Measurements from ENCODE around the gene BAG1. TPM values are rescaled to one million over a fixed set of nuclear protein-coding genes. Genes with fewer than 3 reads are reported as not detected.

BAG1 gene
- total and polyA plus RNA-seq, 2 of the 13 experiments (the other 11 are each of a cell fraction or from before 2014, with no cell fraction given): 23.1 to 59.5 TPM

DNA sequence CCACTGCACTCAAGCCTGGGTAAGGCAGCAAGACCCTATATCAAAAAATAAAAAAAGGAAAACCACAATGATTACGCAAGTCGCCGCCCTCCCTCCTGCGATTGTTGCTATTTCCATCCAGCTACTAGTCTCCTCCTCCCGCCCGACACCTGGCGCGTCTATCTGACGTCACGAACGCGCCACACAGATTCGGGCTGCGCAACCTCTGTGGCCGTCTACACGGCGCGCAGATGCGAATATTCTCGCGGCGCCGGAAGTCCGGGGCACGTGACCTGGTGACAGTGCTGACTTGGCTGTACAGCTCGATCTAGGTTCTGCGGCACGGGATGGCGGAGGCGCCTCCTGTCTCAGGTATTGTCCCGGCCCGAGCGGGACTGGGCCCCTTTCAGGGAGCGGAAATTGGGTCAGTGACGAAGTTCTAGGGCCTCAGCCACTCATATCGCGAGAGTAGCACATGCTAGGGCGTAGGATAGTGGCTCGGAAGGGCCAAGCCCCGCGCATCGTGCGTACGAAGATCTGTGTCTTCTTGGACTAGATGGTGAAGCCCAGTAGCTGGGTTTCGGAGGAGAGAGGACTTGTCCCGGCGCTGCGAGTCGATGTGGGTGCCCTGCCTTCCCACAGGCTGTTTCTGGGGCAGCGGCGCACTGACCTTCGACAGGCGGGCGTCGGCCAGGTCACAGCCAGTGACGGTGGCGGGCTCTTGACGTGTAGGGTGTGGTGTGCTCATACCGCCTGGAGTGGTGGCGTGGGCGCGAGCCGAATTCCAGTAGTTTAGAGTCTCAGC, 25.9 kb upstream of the BAG1 start, which contains the start of gene NFX1 (continued):
- TF ChIP-seq ZBTB49 (CRISPR knock-in tag; IDR thresholded peaks at IDR 0.05; ENCODE audit: borderline replicate concordance): no peak
- TF ChIP-seq, protein P1, sequence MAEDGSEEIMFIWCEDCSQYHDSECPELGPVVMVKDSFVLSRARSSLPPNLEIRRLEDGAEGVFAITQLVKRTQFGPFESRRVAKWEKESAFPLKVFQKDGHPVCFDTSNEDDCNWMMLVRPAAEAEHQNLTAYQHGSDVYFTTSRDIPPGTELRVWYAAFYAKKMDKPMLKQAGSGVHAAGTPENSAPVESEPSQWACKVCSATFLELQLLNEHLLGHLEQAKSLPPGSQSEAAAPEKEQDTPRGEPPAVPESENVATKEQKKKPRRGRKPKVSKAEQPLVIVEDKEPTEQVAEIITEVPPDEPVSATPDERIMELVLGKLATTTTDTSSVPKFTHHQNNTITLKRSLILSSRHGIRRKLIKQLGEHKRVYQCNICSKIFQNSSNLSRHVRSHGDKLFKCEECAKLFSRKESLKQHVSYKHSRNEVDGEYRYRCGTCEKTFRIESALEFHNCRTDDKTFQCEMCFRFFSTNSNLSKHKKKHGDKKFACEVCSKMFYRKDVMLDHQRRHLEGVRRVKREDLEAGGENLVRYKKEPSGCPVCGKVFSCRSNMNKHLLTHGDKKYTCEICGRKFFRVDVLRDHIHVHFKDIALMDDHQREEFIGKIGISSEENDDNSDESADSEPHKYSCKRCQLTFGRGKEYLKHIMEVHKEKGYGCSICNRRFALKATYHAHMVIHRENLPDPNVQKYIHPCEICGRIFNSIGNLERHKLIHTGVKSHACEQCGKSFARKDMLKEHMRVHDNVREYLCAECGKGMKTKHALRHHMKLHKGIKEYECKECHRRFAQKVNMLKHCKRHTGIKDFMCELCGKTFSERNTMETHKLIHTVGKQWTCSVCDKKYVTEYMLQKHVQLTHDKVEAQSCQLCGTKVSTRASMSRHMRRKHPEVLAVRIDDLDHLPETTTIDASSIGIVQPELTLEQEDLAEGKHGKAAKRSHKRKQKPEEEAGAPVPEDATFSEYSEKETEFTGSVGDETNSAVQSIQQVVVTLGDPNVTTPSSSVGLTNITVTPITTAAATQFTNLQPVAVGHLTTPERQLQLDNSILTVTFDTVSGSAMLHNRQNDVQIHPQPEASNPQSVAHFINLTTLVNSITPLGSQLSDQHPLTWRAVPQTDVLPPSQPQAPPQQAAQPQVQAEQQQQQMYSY (CRISPR knock-in tag; IDR thresholded peaks at IDR 0.05): 0 out of 2 replicates have a peak, but pooled peaks have one; percentile 36
- TF ChIP-seq NFIB (CRISPR knock-in tag; IDR thresholded peaks at IDR 0.05; ENCODE audit: borderline replicate concordance): no peak
- TF ChIP-seq ZKSCAN5 (CRISPR knock-in tag; IDR thresholded peaks at IDR 0.05): no peak
- TF ChIP-seq PITX1 (CRISPR knock-in tag; IDR thresholded peaks at IDR 0.05): peak; percentile 58
- TF ChIP-seq PCBP1 (IDR thresholded peaks at IDR 0.05; ENCODE audit: borderline replicate concordance, low read depth, low read length): no peak
- TF ChIP-seq SMAD1 (CRISPR knock-in tag; IDR thresholded peaks at IDR 0.05; ENCODE audit: borderline replicate concordance, low read depth): peak; percentile 82; the same call in 1 of the 2 replicates
- TF ChIP-seq ZNF547 (CRISPR knock-in tag; IDR thresholded peaks at IDR 0.05): peak; percentile 89
- no peak for TF ChIP-seq MTF1 (CRISPR knock-in tag; IDR thresholded peaks at IDR 0.05)
- no peak; the same call in none of the 2 replicates for TF ChIP-seq BRD4 (CRISPR knock-in tag; IDR thresholded peaks at IDR 0.05)
- peak; percentile 99 for TF ChIP-seq KDM5B (CRISPR knock-in tag; IDR thresholded peaks at IDR 0.05; ENCODE audit: borderline replicate concordance)
- TF ChIP-seq NFIC (IDR thresholded peaks at IDR 0.05; ENCODE audit: low read length): no peak
- TF ChIP-seq RXRA (CRISPR knock-in tag; IDR thresholded peaks at IDR 0.05): peak; percentile 88
- TF ChIP-seq, protein P2, sequence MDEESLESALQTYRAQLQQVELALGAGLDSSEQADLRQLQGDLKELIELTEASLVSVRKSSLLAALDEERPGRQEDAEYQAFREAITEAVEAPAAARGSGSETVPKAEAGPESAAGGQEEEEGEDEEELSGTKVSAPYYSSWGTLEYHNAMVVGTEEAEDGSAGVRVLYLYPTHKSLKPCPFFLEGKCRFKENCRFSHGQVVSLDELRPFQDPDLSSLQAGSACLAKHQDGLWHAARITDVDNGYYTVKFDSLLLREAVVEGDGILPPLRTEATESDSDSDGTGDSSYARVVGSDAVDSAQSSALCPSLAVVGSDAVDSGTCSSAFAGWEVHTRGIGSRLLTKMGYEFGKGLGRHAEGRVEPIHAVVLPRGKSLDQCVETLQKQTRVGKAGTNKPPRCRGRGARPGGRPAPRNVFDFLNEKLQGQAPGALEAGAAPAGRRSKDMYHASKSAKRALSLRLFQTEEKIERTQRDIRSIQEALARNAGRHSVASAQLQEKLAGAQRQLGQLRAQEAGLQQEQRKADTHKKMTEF (CRISPR knock-in tag; IDR thresholded peaks at IDR 0.05): peak; percentile 95
- TF ChIP-seq HNRNPUL1 (IDR thresholded peaks at IDR 0.05; ENCODE audit: low read depth, low read length): no peak
- TF ChIP-seq, protein P3, sequence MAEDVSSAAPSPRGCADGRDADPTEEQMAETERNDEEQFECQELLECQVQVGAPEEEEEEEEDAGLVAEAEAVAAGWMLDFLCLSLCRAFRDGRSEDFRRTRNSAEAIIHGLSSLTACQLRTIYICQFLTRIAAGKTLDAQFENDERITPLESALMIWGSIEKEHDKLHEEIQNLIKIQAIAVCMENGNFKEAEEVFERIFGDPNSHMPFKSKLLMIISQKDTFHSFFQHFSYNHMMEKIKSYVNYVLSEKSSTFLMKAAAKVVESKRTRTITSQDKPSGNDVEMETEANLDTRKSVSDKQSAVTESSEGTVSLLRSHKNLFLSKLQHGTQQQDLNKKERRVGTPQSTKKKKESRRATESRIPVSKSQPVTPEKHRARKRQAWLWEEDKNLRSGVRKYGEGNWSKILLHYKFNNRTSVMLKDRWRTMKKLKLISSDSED (CRISPR knock-in tag; IDR thresholded peaks at IDR 0.05): no peak
- TF ChIP-seq, protein P4, sequence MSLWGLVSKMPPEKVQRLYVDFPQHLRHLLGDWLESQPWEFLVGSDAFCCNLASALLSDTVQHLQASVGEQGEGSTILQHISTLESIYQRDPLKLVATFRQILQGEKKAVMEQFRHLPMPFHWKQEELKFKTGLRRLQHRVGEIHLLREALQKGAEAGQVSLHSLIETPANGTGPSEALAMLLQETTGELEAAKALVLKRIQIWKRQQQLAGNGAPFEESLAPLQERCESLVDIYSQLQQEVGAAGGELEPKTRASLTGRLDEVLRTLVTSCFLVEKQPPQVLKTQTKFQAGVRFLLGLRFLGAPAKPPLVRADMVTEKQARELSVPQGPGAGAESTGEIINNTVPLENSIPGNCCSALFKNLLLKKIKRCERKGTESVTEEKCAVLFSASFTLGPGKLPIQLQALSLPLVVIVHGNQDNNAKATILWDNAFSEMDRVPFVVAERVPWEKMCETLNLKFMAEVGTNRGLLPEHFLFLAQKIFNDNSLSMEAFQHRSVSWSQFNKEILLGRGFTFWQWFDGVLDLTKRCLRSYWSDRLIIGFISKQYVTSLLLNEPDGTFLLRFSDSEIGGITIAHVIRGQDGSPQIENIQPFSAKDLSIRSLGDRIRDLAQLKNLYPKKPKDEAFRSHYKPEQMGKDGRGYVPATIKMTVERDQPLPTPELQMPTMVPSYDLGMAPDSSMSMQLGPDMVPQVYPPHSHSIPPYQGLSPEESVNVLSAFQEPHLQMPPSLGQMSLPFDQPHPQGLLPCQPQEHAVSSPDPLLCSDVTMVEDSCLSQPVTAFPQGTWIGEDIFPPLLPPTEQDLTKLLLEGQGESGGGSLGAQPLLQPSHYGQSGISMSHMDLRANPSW (CRISPR knock-in tag; IDR thresholded peaks at IDR 0.05; ENCODE audit: borderline replicate concordance): no peak; the same call in 1 of the 2 replicates

All from HepG2 (cell line).